ENCODE results near the gene KANSL1L. TPM values are rescaled to one million over a fixed set of nuclear protein-coding genes. Genes with fewer than 3 reads are reported as not detected.

KANSL1L gene
- total RNA-seq, 1 experiment from 2014 or later, result 54.0 TPM

GRCh38 chr2:210158236-210158635 is 13.0 kb downstream of the KANSL1L start:
- Mint-ChIP-seq H3K4me1 (ENCODE audit: low read depth, unreplicated experiment) (peaks cover 14% of the 10 kb centered on the region), H3K27ac (ENCODE audit: unreplicated experiment) (no peak overlapping the region), H3K36me3 (ENCODE audit: insufficient read depth, unreplicated experiment) (peaks cover 60% of the 10 kb centered on the region), H3K27me3 (ENCODE audit: unreplicated experiment) (no peaks in the 10 kb centered on the region), H3K4me3 (ENCODE audit: low read depth, unreplicated experiment) (no peak overlapping the region), H3K9me3 (ENCODE audit: low read depth, unreplicated experiment) (no peaks in the 10 kb centered on the region)
- TF ChIP-seq CTCF (IDR thresholded peaks at IDR 0.05; ENCODE audit: unreplicated experiment), result no peak
- DNase-seq, result no peak
- CTCF ChIA-PET, result no interaction called here
- BruUV-seq (replicated peaks), result no TSS peak
- intact Hi-C loops (cut with micrococcal nuclease; ENCODE audit: unreplicated experiment), result loop anchor here (5.0 kb wide), 1 partner anchor 34 kb away; no protein-coding TSS in a partner anchor

DNA sequence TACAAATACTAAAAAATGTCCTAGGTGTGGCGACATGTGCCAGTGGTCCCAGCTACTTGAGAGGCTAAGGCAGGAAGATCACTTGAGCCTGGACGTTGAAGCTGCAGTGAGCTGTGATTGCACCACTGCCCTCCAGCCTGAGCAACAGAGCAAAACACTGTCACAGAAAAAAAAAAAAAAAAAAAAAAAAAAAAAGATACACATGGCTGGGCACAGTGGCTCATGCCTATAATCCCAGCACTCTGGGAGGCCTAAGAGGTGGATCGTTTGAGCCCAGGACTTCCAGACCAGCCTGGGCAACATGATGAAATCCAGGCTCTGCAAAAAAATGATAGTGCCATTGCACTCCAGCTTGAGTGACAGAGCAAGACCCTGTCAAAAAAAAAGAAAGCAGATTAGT is 13.7 kb downstream of the KANSL1L start:
- TF ChIP-seq CTCF (IDR thresholded peaks at IDR 0.05; ENCODE audit: unreplicated experiment), result no peak
- Mint-ChIP-seq H3K4me1 (ENCODE audit: low read depth, unreplicated experiment) (peaks cover 6% of the 10 kb centered on the region), H3K36me3 (ENCODE audit: insufficient read depth, unreplicated experiment) (peaks cover 55% of the 10 kb centered on the region), H3K27me3 (ENCODE audit: unreplicated experiment) (no peaks in the 10 kb centered on the region), H3K4me3 (ENCODE audit: low read depth, unreplicated experiment) (no peak overlapping the region), H3K9me3 (ENCODE audit: low read depth, unreplicated experiment) (no peaks in the 10 kb centered on the region), H3K27ac (ENCODE audit: unreplicated experiment) (no peak overlapping the region)
- intact Hi-C loops (cut with micrococcal nuclease; ENCODE audit: unreplicated experiment), result loop anchor here (5.0 kb wide), 1 partner anchor 35 kb away; no protein-coding TSS in a partner anchor
- no TSS peak for BruUV-seq (replicated peaks)
- CTCF ChIA-PET, result interaction anchor here (0.7 kb wide), 1 partner anchor 566 kb away, joined by 4 read pairs; no protein-coding TSS in a partner anchor
- no peak for DNase-seq

DNA sequence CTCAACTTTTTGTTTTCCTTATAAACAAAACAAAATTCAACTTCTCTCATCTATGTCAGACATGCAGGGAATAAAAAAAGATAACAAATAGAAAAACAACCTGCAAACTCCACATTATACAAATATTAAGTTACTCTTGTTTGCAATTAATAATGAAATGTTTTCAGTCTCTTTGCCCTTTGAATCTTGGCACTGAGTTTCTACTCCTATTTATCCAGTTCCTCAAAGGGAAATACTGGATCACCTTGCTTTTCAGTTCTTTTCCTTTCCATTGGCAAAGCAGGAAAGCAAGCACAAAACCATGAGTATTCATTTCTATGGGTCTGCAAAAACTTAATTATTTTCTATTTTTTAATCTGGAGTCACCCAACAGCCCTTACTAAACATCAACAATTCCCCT is 23.6 kb downstream of the KANSL1L start:
- H3K36me3 Mint-ChIP-seq (ENCODE audit: insufficient read depth, unreplicated experiment), result peaks cover 58% of the 10 kb centered on the region
- CTCF ChIA-PET, result no interaction called here
- no peak for DNase-seq
- no peak for TF ChIP-seq CTCF (IDR thresholded peaks at IDR 0.05; ENCODE audit: unreplicated experiment)
- no TSS peak for BruUV-seq (replicated peaks)
- H3K9me3 Mint-ChIP-seq (ENCODE audit: low read depth, unreplicated experiment), result peaks cover 12% of the 10 kb centered on the region
- no peak overlapping the region for H3K4me3 Mint-ChIP-seq (ENCODE audit: low read depth, unreplicated experiment)
- intact Hi-C loops (cut with micrococcal nuclease; ENCODE audit: unreplicated experiment), result loop anchor here (5.0 kb wide), 1 partner anchor 50 kb away; no protein-coding TSS in a partner anchor
- no peaks in the 10 kb centered on the region for H3K27me3 Mint-ChIP-seq (ENCODE audit: unreplicated experiment)
- H3K27ac Mint-ChIP-seq (ENCODE audit: unreplicated experiment), result no peak overlapping the region
- no peaks in the 10 kb centered on the region for H3K4me1 Mint-ChIP-seq (ENCODE audit: low read depth, unreplicated experiment)

DNA sequence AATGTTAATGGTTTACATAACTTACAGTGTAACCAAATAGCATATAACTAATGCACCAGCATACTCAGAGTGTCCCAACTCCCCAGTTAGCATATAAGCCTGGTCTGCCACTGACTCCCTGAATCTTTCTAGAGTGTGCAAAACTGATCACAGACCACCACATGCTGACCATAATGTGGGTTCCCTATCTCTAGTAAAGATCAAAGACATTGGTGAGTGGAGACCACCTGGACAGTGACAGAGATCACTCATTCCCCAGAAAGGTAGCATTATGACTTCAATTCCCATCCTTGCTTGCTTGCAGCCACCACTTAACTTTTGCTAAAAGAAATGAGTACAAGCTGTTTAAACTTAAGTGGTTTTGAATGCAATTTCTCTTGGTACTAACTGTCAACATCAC is 39.0 kb downstream of the KANSL1L start:
- no peak for DNase-seq
- no peak overlapping the region for H3K4me3 Mint-ChIP-seq (ENCODE audit: low read depth, unreplicated experiment)
- no peaks in the 10 kb centered on the region for H3K4me1 Mint-ChIP-seq (ENCODE audit: low read depth, unreplicated experiment)
- no peaks in the 10 kb centered on the region for H3K9me3 Mint-ChIP-seq (ENCODE audit: low read depth, unreplicated experiment)
- CTCF ChIA-PET, result no interaction called here
- intact Hi-C loops (cut with micrococcal nuclease; ENCODE audit: unreplicated experiment), result no loop called here
- BruUV-seq (replicated peaks), result no TSS peak
- H3K36me3 Mint-ChIP-seq (ENCODE audit: insufficient read depth, unreplicated experiment), result peaks cover 4% of the 10 kb centered on the region
- H3K27ac Mint-ChIP-seq (ENCODE audit: unreplicated experiment), result no peak overlapping the region
- H3K27me3 Mint-ChIP-seq (ENCODE audit: unreplicated experiment), result no peaks in the 10 kb centered on the region
- TF ChIP-seq CTCF (IDR thresholded peaks at IDR 0.05; ENCODE audit: unreplicated experiment), result no peak
